Nephron (organoid): ENCODE results near the gene GNG7.
A peak's percentile ranks its signal among the peaks of the same experiment; 100 is the strongest.

ENCODE experiments used
- H3K27ac Mint-ChIP-seq, 3 experiments: 2 replicates each; pipeline ENCODE4 v1.8.0; 2020; ENCODE audit warnings: mixed read lengths in 3 of 3, mild to moderate bottlenecking in 2 of 3, moderate library complexity in 1 of 3
- H3K27me3 Mint-ChIP-seq: 2 replicates; pipeline ENCODE4 v1.8.0; 2021; ENCODE audit warnings: low read depth, mild to moderate bottlenecking, moderate library complexity, mixed read lengths
- H3K36me3 Mint-ChIP-seq: 2 replicates; pipeline ENCODE4 v1.8.0; 2020; ENCODE audit warnings: low read depth, mixed read lengths
- H3K4me1 Mint-ChIP-seq: 2 replicates; pipeline ENCODE4 v1.8.0; 2020; ENCODE audit warnings: mixed read lengths
- H3K4me3 Mint-ChIP-seq, 3 experiments: 2 replicates each; pipeline ENCODE4 v1.8.0; 2020; ENCODE audit warnings: mild to moderate bottlenecking in 3 of 3, mixed read lengths in 3 of 3, moderate library complexity in 2 of 3
- H3K9me3 Mint-ChIP-seq: 2 replicates; pipeline ENCODE4 v1.8.0; 2020; ENCODE audit warnings: mixed read lengths
- CTCF ChIP-seq, 3 experiments: fragments of 200-600 bp; sonication (generic); IDR thresholded peaks; one replicate each; pipeline ENCODE4 v1.5.0; 2021; ENCODE audit warnings: antibody characterized with exemption in 3 of 3; ENCODE audit not compliant: unreplicated experiment in 3 of 3

The GNG7 gene

GRCh38 chr19:2550431-2551171 lies 151.9 kb downstream of the GNG7 start:
- TF ChIP-seq CTCF (IDR thresholded peaks at IDR 0.05; ENCODE audit: unreplicated experiment in 3 of 3) = no peak
- no peaks in the 10 kb centered on the region for H3K36me3 Mint-ChIP-seq
- no peak overlapping the region for H3K4me3 Mint-ChIP-seq
- H3K27ac Mint-ChIP-seq = peak overlapping the region in 1 of 3 experiments; percentile 59
- H3K4me1 Mint-ChIP-seq = peaks cover 31% of the 10 kb centered on the region
- no peaks in the 10 kb centered on the region for H3K9me3 Mint-ChIP-seq
- peaks cover 7% of the 10 kb centered on the region for H3K27me3 Mint-ChIP-seq

GRCh38 chr19:2549701-2550191 lies 152.7 kb downstream of the GNG7 start:
- H3K27ac Mint-ChIP-seq = no peak overlapping the region
- H3K4me1 Mint-ChIP-seq = peaks cover 22% of the 10 kb centered on the region
- H3K9me3 Mint-ChIP-seq = no peaks in the 10 kb centered on the region
- TF ChIP-seq CTCF (IDR thresholded peaks at IDR 0.05; ENCODE audit: unreplicated experiment in 3 of 3) = no peak
- peaks cover 7% of the 10 kb centered on the region for H3K27me3 Mint-ChIP-seq
- no peaks in the 10 kb centered on the region for H3K36me3 Mint-ChIP-seq
- H3K4me3 Mint-ChIP-seq = no peak overlapping the region

GRCh38 chr19:2548966-2549365 lies 153.5 kb downstream of the GNG7 start:
- H3K9me3 Mint-ChIP-seq = no peaks in the 10 kb centered on the region
- no peak for TF ChIP-seq CTCF (IDR thresholded peaks at IDR 0.05; ENCODE audit: unreplicated experiment in 3 of 3)
- H3K4me1 Mint-ChIP-seq = peaks cover 25% of the 10 kb centered on the region
- peaks cover 9% of the 10 kb centered on the region for H3K27me3 Mint-ChIP-seq
- no peak overlapping the region for H3K4me3 Mint-ChIP-seq
- no peaks in the 10 kb centered on the region for H3K36me3 Mint-ChIP-seq
- H3K27ac Mint-ChIP-seq = no peak overlapping the region

GRCh38 chr19:2547721-2548120 lies 154.8 kb downstream of the GNG7 start:
- Mint-ChIP-seq H3K4me3 (no peak overlapping the region), H3K36me3 (no peaks in the 10 kb centered on the region), H3K4me1 (peaks cover 31% of the 10 kb centered on the region), H3K27me3 (peaks cover 11% of the 10 kb centered on the region), H3K9me3 (no peaks in the 10 kb centered on the region), H3K27ac (peak overlapping the region in 1 of 3 experiments; percentile 33)
- no peak for TF ChIP-seq CTCF (IDR thresholded peaks at IDR 0.05; ENCODE audit: unreplicated experiment in 3 of 3)

GRCh38 chr19:2547033-2547680 lies 155.3 kb downstream of the GNG7 start:
- peak overlapping the region; percentile 33 to 93 (median 81) for H3K27ac Mint-ChIP-seq
- peaks cover 11% of the 10 kb centered on the region for H3K27me3 Mint-ChIP-seq
- no peak for TF ChIP-seq CTCF (IDR thresholded peaks at IDR 0.05; ENCODE audit: unreplicated experiment in 3 of 3)
- H3K9me3 Mint-ChIP-seq = no peaks in the 10 kb centered on the region
- H3K4me1 Mint-ChIP-seq = peaks cover 35% of the 10 kb centered on the region
- H3K36me3 Mint-ChIP-seq = no peaks in the 10 kb centered on the region
- peak overlapping the region; percentile 34 to 59 (median 44) for H3K4me3 Mint-ChIP-seq
